Adrenal gland (tissue), 12 donors: ENCODE results near the gene SMPD4. TPM values are rescaled to one million over a fixed set of nuclear protein-coding genes. Genes with fewer than 3 reads are reported as not detected.
"Not testable (repeated sequence)": the region's sequence is repeated elsewhere in the genome, so short reads cannot be mapped to it uniquely, and the experiment has no call there.

Source experiments
- DNase-seq, 7 donors: peaks; one replicate each; pipeline ENCODE4 v3.0.0-alpha.2; 2019 to 2020
- H3K27ac ChIP-seq, 5 donors: fragments of 200-600 bp; sonication (generic) in 4 of 5; 1 replicate in 3 of 5; 2 replicates in 2 of 5; pipeline versions ENCODE4 v1.5.1 to v1.8.0; 2016 to 2020; ENCODE audit warnings: mild to moderate bottlenecking in 1 of 5
- H3K27me3 ChIP-seq: fragments of 200-600 bp; 2 replicates; pipeline ENCODE4 v1.8.0; 2021
- H3K36me3 ChIP-seq, 2 donors: fragments of 200-600 bp; replicated peaks in 1 of 2; 1 replicate in 1 of 2; 2 replicates in 1 of 2; pipeline versions ENCODE4 v1.5.1 to v1.8.0; 2018 to 2022
- H3K4me1 ChIP-seq, 2 donors: fragments of 200-600 bp; replicated peaks in 1 of 2; 1 replicate in 1 of 2; 2 replicates in 1 of 2; pipeline versions ENCODE4 v1.5.1 to v1.8.0; 2018 to 2021
- H3K4me3 ChIP-seq, 4 donors: fragments of 200-600 bp; sonication (generic) in 3 of 4; one replicate each; pipeline ENCODE4 v1.5.1; 2016 to 2018
- H3K9me3 ChIP-seq, 3 donors: fragments of 200-600 bp; sonication (generic) in 1 of 3; replicated peaks in 1 of 3; 1 replicate in 2 of 3; 2 replicates in 1 of 3; pipeline versions ENCODE4 v1.5.1 to v1.8.0; 2016 to 2021
- CTCF ChIP-seq, 6 experiments: fragments of 450-650 bp in 4 of 6; fragments of 200-600 bp in 2 of 6; sonication (generic) in 1 of 6; IDR thresholded peaks; 1 replicate in 5 of 6; 2 replicates in 1 of 6; pipeline versions ENCODE4 v1.5.1 to v1.8.0; 2016 to 2021; ENCODE audit warnings: antibody characterized with exemption in 6 of 6, mild to moderate bottlenecking in 2 of 6, moderate library complexity in 1 of 6
- POLR2A ChIP-seq, 2 donors: fragments of 450-650 bp; IDR thresholded peaks; one replicate each; pipeline ENCODE4 v1.6.1; 2017; ENCODE audit warnings: antibody characterized with exemption in 2 of 2, mild to moderate bottlenecking in 2 of 2, moderate library complexity in 1 of 2
- WGBS, 4 donors: extraction: QIAGEN DNeasy Blood & Tissue Kit in 2 of 4; methylation state at CpG; one replicate each; pipeline versions ENCODE4 v1.1.5 to v1.1.7; 2013 to 2017; 5-methylcytosine and 5-hydroxymethylcytosine counted together
- intact Hi-C, 2 donors: fragments of 100-400 bp; cut with DNase I; formaldehyde crosslinking; loops; one replicate each; pipeline versions ENCODE4 v1.14.1 to v1.15.0; 2022 to 2023
- polyA plus RNA-seq, 3 donors: library from polyadenylated mRNA; stranded (reverse); fragments of 200-250 nt in 2 of 3; fragments of 350-450 nt in 1 of 3; fragmentation: Illumina TruSeq in 1 of 3; extraction: RNeasy Lipid Tissue Mini Kit (QIAGEN cat#74804) in 1 of 3; gene quantifications; one replicate each; pipeline ENCODE4 v1.2.3, GENCODE V29; 2013 to 2014
- total RNA-seq, 9 donors: library from RNA; depleted of rRNA in 4 of 9; stranded (reverse); fragments of >200 nt in 4 of 9; fragments of 120-200 nt in 1 of 9; fragmentation: NEBNext Ultra II Directional in 1 of 9; extraction: Animal tissue kit (Norgen Biotek cat#: 25700) in 1 of 9; gene quantifications; one replicate each; pipeline versions ENCODE4 v1.1.0 to v1.2.4, GENCODE V29; 2013 to 2023
- donor health status: healthy with polysubstance abuse.
- donor health status: Bipolar disorder and iron deficiency.
- donor health status: DM: yes; HTN: yes; CAD: no.
- donor health status: DM: no; HTN: no; CAD: no.
- donor health status: DM: no; HTN: no; CAD: no.
- donor health status: DM: yes; HTN: yes; CAD: no.

Gene SMPD4
- total and polyA plus RNA-seq, 12 donors: 23.7 to 94.4 (median 37.7) TPM

- no peaks in the 10 kb centered on the region for H3K9me3 ChIP-seq
- H3K27me3 ChIP-seq: no peaks in the 10 kb centered on the region
- TF ChIP-seq POLR2A (IDR thresholded peaks at IDR 0.05): no peak
- no peak for TF ChIP-seq CTCF (IDR thresholded peaks at IDR 0.05)
- 87 to 95% (median 89%) methylated on average over 13 to 15 of the region's 15 CpGs for WGBS, 4 donors
- no peak for DNase-seq
- H3K4me1 ChIP-seq: no peaks in the 10 kb centered on the region
- peaks cover 0 to 3% of the 10 kb centered on the region in 2 donors for H3K36me3 ChIP-seq
- intact Hi-C loops: no loop called here
- H3K4me3 ChIP-seq: no peak overlapping the region
- no peak overlapping the region for H3K27ac ChIP-seq
These were observed 8.8 kb upstream of the SMPD4 start for GRCh38 chr2:130190237-130190636.

GRCh38 chr2:130188958-130189357 lies 7.6 kb upstream of the SMPD4 start:
- intact Hi-C loops: loop anchor here in 1 of 2 donors (10.0 kb wide), 1 partner anchor 146 kb away; no protein-coding TSS in a partner anchor
- not testable (repeated sequence) for H3K4me3 ChIP-seq, H3K36me3 ChIP-seq, H3K9me3 ChIP-seq, H3K27me3 ChIP-seq, H3K27ac ChIP-seq, DNase-seq, H3K4me1 ChIP-seq
- 77 to 100% (median 90%) methylated on average over 1 to 4 of the region's 4 CpGs; no CpG with 5 or more reads in 1 of the 4 donors for WGBS, 4 donors

GRCh38 chr2:130187859-130188792 lies 6.7 kb upstream of the SMPD4 start:
- H3K36me3 ChIP-seq, H3K27ac ChIP-seq, H3K4me3 ChIP-seq, H3K4me1 ChIP-seq, DNase-seq, H3K27me3 ChIP-seq, H3K9me3 ChIP-seq: not testable (repeated sequence)
- intact Hi-C loops: loop anchor here in 1 of 2 donors (10.0 kb wide), 1 partner anchor 147 kb away; no protein-coding TSS in a partner anchor
- WGBS, 4 donors: 91 to 96% (median 93%) methylated on average over 16 to 17 of the region's 17 CpGs

DNA sequence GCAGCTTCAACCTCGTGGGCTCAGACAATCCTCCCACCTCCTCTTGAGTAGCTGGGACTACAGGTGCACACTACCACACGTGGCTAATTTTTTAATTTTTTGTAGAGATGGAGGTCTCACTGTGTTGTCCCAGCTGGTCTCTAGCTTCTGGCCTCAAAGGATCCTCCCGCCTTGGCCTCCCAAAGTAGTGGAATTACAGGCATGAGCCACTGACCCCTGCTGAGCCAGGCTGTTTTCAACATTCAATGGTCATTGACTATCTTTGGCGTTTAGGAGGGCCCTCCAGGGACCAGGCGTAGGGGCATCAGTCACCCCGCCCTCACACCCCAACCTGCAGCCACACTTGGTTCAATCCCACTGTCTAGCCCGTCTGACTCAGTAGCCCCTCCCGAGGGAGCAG lies 5.9 kb upstream of the SMPD4 start:
- H3K9me3 ChIP-seq: no peaks in the 10 kb centered on the region
- WGBS, 4 donors: 86 to 91% (median 91%) methylated on average over 5 to 8 of the region's 8 CpGs
- DNase-seq: no peak
- TF ChIP-seq CTCF (IDR thresholded peaks at IDR 0.05) (no peak), POLR2A (IDR thresholded peaks at IDR 0.05) (no peak)
- H3K27me3 ChIP-seq: no peaks in the 10 kb centered on the region
- peaks cover 0 to 3% of the 10 kb centered on the region in 2 donors for H3K36me3 ChIP-seq
- peaks cover 4 to 14% of the 10 kb centered on the region in 2 donors for H3K4me1 ChIP-seq
- H3K27ac ChIP-seq: no peak overlapping the region
- no peak overlapping the region for H3K4me3 ChIP-seq
- intact Hi-C loops: loop anchor here in 1 of 2 donors (10.0 kb wide), 1 partner anchor 148 kb away; no protein-coding TSS in a partner anchor

GRCh38 chr2:130186391-130186790 lies 5.0 kb upstream of the SMPD4 start:
- TF ChIP-seq CTCF (IDR thresholded peaks at IDR 0.05): no peak
- no peak for TF ChIP-seq POLR2A (IDR thresholded peaks at IDR 0.05)
- Histone ChIP-seq H3K27me3 (no peaks in the 10 kb centered on the region), H3K4me3 (no peak overlapping the region), H3K27ac (no peak overlapping the region), H3K4me1 (peaks cover 4 to 14% of the 10 kb centered on the region in 2 donors), H3K36me3 (peaks cover 0 to 3% of the 10 kb centered on the region in 2 donors), H3K9me3 (no peaks in the 10 kb centered on the region)
- DNase-seq: no peak
- WGBS, 4 donors: 88 to 90% (median 89%) methylated on average over 5 of the region's 5 CpGs
- intact Hi-C loops: loop anchor here in 1 of 2 donors (10.0 kb wide), 1 partner anchor 148 kb away; no protein-coding TSS in a partner anchor
